Keratinocyte (primary cell): ENCODE data around the gene UBE2L6. TPM values are rescaled to one million over a fixed set of nuclear protein-coding genes. Genes with fewer than 3 reads are reported as not detected.
A peak's percentile ranks its signal among the peaks of the same experiment; 100 is the strongest.

Experiments used
- DNase-seq: peaks from one replicate; pipeline ENCODE4 v3.0.0-alpha.2; 2011; ENCODE audit warnings: low read depth, missing footprints, low spot score
- FAIRE-seq: peaks from 2 replicates; lab custom pipeline; 2011; peaks lifted over from hg19 to GRCh38; lab: Jason Lieb, UNC
- H2AFZ ChIP-seq: 2 replicates; pipeline ENCODE4 v1.6.0; 2012; ENCODE audit warnings: low read length, control low read depth, inconsistent platforms; ENCODE audit not compliant: control insufficient read depth
- H3K27ac ChIP-seq: 2 replicates; pipeline ENCODE4 v1.5.1; 2011; ENCODE audit warnings: low read length; ENCODE audit not compliant: control insufficient read depth, insufficient read depth
- H3K27me3 ChIP-seq: 3 replicates; pipeline ENCODE4 v1.6.0; 2011; ENCODE audit warnings: low read length; ENCODE audit not compliant: control insufficient read depth, insufficient read depth; ENCODE audit errors: extremely low read depth
- H3K36me3 ChIP-seq, 2 experiments: 2 replicates in 1 of 2; 3 replicates in 1 of 2; pipeline ENCODE4 v1.5.1; 2011; ENCODE audit warnings: low read length in 2 of 2, mild to moderate bottlenecking in 1 of 2; ENCODE audit not compliant: control insufficient read depth in 2 of 2, insufficient read depth in 2 of 2; ENCODE audit errors: extremely low read depth in 1 of 2
- H3K4me1 ChIP-seq: 3 replicates; pipeline ENCODE4 v1.5.1; 2011; ENCODE audit warnings: low read length; ENCODE audit not compliant: control insufficient read depth, insufficient read depth; ENCODE audit errors: extremely low read depth
- H3K4me2 ChIP-seq: 3 replicates; pipeline ENCODE4 v1.6.0; 2011; ENCODE audit warnings: low read depth, low read length; ENCODE audit not compliant: control insufficient read depth, insufficient read depth; ENCODE audit errors: extremely low read depth
- H3K4me3 ChIP-seq, 3 experiments: fragments of 200-600 bp in 1 of 3; sonication (generic) in 1 of 3; 2 replicates in 2 of 3; 3 replicates in 1 of 3; pipeline ENCODE4 v1.5.1; 2011 to 2016; ENCODE audit warnings: low read length in 3 of 3, mild to moderate bottlenecking in 3 of 3, control low read depth in 2 of 3, inconsistent platforms in 1 of 3, low read depth in 1 of 3, mixed read lengths in 1 of 3, mixed run types in 1 of 3, moderate library complexity in 1 of 3; ENCODE audit not compliant: control insufficient read depth in 2 of 3, insufficient read depth in 2 of 3; ENCODE audit errors: extremely low read depth in 1 of 3
- H3K79me2 ChIP-seq: 2 replicates; pipeline ENCODE4 v1.6.0; 2012; ENCODE audit warnings: low read length; ENCODE audit not compliant: control insufficient read depth, insufficient read depth
- H3K9ac ChIP-seq: 3 replicates; pipeline ENCODE4 v1.6.0; 2011; ENCODE audit warnings: low read length; ENCODE audit not compliant: control insufficient read depth, insufficient read depth; ENCODE audit errors: extremely low read depth
- H3K9me1 ChIP-seq: 3 replicates; pipeline ENCODE4 v1.6.0; 2011; ENCODE audit warnings: low read length; ENCODE audit not compliant: control insufficient read depth, insufficient read depth; ENCODE audit errors: extremely low read depth
- H3K9me3 ChIP-seq: 2 replicates; pipeline ENCODE4 v1.5.1; 2012; ENCODE audit warnings: low read depth, low read length; ENCODE audit not compliant: control insufficient read depth
- H4K20me1 ChIP-seq: 3 replicates; pipeline ENCODE4 v1.6.0; 2011; ENCODE audit warnings: low read length; ENCODE audit not compliant: control insufficient read depth, insufficient read depth; ENCODE audit errors: extremely low read depth
- EZH2 ChIP-seq: IDR thresholded peaks from one replicate; pipeline ENCODE4 v1.6.1; 2012; ENCODE audit warnings: inconsistent platforms, mild to moderate bottlenecking, low read length, moderate library complexity
- dilution Hi-C: fragments of 300-500 bp; cut with MboI; formaldehyde crosslinking; loops from one replicate; pipeline ENCODE4 v1.7.0; 2020; ENCODE audit warnings: low sequenced_read_pairs; ENCODE audit not compliant: extremely low pct_ligation_motif_present
- polyA plus RNA-seq, 5 experiments: library from polyadenylated mRNA; depleted of rRNA in 3 of 5; stranded (reverse) in 3 of 5; stranded (forward) in 1 of 5; unstranded in 1 of 5; fragments of >200 nt; gene quantifications; 1 replicate in 1 of 5; 2 replicates in 3 of 5; 3 replicates in 1 of 5; pipeline versions ENCODE4 v1.2.1 to v1.2.3, GENCODE V29; 2011 to 2012; ENCODE audit warnings: missing spikeins in 2 of 5, low read depth in 1 of 5, low replicate concordance in 1 of 5
- TF ChIP-seq, protein P1 (sequence below), 3 experiments: IDR thresholded peaks in 1 of 3; conservative IDR thresholded peaks in 1 of 3; optimal IDR thresholded peaks in 1 of 3; 2 replicates in 2 of 3; 3 replicates in 1 of 3; pipeline versions ENCODE3 to v1.5.1; 2011; ENCODE audit warnings: low read length in 3 of 3, mild to moderate bottlenecking in 3 of 3, moderate library complexity in 2 of 3, control low read depth in 1 of 3, inconsistent platforms in 1 of 3; ENCODE audit not compliant: insufficient read depth in 2 of 3; ENCODE audit errors: extremely low read depth in 1 of 3

Gene UBE2L6
- polyA plus RNA-seq, 1 donor (not counting 4 experiments of a cell fraction or from before 2014, with no cell fraction given): 56.6 TPM

DNA sequence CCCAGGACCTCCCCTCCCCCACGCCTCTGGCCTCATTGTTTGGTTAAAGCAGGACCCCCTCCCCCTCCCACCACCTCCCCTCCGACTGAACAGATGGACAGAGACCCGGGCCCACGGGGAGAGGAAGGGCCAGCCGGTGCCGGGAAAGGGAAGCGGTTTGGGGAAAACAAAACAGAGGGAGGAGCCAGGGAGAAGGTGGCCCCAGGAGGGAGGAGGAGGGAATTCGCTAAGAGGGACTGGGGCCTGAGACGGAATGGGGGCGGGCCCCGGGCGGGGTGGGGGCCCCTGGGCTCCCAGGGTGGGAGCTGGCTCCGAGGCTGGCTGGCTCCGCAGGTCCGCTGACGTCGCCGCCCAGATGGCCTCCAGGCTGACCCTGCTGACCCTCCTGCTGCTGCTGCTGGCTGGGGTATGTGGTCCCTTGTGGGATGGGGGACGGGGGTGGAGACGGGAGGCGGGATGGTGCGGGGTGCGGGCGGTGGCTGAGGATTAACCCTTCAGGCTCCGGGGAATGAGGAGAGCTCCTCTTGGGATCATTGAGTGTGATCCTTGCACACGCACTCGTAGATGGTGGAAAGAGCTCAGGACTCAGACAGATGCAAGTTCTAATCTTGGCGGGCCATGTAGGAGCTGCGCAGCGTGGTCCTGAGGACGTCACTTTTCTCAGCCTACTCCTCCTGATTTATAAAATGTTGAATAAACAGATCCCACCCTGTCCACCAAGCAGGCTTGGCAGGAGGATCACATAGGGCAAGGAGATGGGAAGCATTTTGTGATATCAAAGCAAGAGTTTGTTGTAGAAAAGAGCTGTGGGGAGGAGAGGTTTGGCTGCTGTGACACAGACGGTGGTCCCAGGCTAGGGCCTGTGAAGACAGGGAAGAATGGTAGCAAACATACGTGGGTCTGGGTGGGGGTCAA is 30.7 kb upstream of the UBE2L6 start:
- H3K27me3 ChIP-seq: peaks cover 3% of the 10 kb centered on the region
- no peaks in the 10 kb centered on the region for H3K9me1 ChIP-seq
- H3K79me2 ChIP-seq: no peaks in the 10 kb centered on the region
- peak overlapping the region; percentile 46 for H3K4me2 ChIP-seq
- peak overlapping the region; percentile 31 to 57 (median 46) for H3K4me3 ChIP-seq
- TF ChIP-seq EZH2: no peak
- H3K27ac ChIP-seq: no peak overlapping the region
- H3K9me3 ChIP-seq: no peaks in the 10 kb centered on the region
- peaks cover 6% of the 10 kb centered on the region for H3K4me1 ChIP-seq
- no peak for FAIRE-seq
- no peak overlapping the region for H3K9ac ChIP-seq
- H4K20me1 ChIP-seq: no peaks in the 10 kb centered on the region
- dilution Hi-C loops: no loop called here
- no peaks in the 10 kb centered on the region for H3K36me3 ChIP-seq
- DNase-seq: no peak
- H2AFZ ChIP-seq: peak overlapping the region; percentile 45

DNA sequence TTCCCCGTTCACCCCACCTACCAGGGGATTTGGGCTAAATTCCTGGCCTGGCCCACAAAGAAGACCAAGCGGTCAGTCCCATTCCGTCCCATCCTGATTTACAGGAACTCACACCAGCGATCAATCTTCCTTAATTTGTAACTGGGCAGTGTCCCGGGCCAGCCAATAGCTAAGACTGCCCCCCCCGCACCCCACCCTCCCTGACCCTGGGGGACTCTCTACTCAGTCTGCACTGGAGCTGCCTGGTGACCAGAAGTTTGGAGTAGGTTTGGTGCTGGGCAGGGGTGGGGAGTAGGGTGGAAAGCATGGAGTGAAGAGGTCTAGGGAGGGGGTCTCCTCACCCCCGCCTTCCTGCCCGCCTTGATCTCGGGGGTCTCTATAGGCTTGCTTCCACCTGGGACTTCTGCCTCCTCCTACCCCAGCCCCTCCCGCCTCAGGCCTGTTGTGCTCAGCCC is 30.0 kb upstream of the UBE2L6 start, which contains the start of gene SERPING1:
TSS of gene SERPING1 (plus strand) at position 225 of the 455 bp plus-strand sequence. CDS start 586 bp downstream, outside the sequence.
- peaks cover 3% of the 10 kb centered on the region for H3K27me3 ChIP-seq
- no peak within 1 kb of the TSS for H3K9ac ChIP-seq
- dilution Hi-C loops: no loop called here
- peaks cover 6% of the 10 kb centered on the region for H3K4me1 ChIP-seq
- TF ChIP-seq, protein P1, sequence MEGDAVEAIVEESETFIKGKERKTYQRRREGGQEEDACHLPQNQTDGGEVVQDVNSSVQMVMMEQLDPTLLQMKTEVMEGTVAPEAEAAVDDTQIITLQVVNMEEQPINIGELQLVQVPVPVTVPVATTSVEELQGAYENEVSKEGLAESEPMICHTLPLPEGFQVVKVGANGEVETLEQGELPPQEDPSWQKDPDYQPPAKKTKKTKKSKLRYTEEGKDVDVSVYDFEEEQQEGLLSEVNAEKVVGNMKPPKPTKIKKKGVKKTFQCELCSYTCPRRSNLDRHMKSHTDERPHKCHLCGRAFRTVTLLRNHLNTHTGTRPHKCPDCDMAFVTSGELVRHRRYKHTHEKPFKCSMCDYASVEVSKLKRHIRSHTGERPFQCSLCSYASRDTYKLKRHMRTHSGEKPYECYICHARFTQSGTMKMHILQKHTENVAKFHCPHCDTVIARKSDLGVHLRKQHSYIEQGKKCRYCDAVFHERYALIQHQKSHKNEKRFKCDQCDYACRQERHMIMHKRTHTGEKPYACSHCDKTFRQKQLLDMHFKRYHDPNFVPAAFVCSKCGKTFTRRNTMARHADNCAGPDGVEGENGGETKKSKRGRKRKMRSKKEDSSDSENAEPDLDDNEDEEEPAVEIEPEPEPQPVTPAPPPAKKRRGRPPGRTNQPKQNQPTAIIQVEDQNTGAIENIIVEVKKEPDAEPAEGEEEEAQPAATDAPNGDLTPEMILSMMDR (optimal IDR thresholded peaks at IDR 0.05 in 1 of 3, IDR thresholded peaks at IDR 0.05 in 1 of 3, conservative IDR thresholded peaks at IDR 0.05 in 1 of 3; ENCODE audit: extremely low read depth in 1 of 3, insufficient read depth in 2 of 3, low read length in 3 of 3): no peak
- no peak for TF ChIP-seq EZH2
- peak within 1 kb of the TSS; percentile 46 for H3K4me2 ChIP-seq
- H2AFZ ChIP-seq: peak within 1 kb of the TSS; percentile 45
- H4K20me1 ChIP-seq: no peaks in the 10 kb centered on the region
- no peaks in the 10 kb centered on the region for H3K9me3 ChIP-seq
- no peaks in the 10 kb centered on the region for H3K36me3 ChIP-seq
- FAIRE-seq (no peak), DNase-seq (no peak)
- peak within 1 kb of the TSS; percentile 31 to 57 (median 46) for H3K4me3 ChIP-seq
- no peaks in the 10 kb centered on the region for H3K9me1 ChIP-seq
- H3K27ac ChIP-seq: no peak within 1 kb of the TSS
- no peaks in the 10 kb centered on the region for H3K79me2 ChIP-seq
